ENCODE measurements around the gene GPC5.
"Not testable (repeated sequence)": the region's sequence is repeated elsewhere in the genome, so short reads cannot be mapped to it uniquely, and the experiment has no call there.

Gene GPC5

GRCh38 chr13:92719868-92720267, 1321.4 kb downstream of the GPC5 start:
- DNase-seq, result peak; percentile 29

DNA sequence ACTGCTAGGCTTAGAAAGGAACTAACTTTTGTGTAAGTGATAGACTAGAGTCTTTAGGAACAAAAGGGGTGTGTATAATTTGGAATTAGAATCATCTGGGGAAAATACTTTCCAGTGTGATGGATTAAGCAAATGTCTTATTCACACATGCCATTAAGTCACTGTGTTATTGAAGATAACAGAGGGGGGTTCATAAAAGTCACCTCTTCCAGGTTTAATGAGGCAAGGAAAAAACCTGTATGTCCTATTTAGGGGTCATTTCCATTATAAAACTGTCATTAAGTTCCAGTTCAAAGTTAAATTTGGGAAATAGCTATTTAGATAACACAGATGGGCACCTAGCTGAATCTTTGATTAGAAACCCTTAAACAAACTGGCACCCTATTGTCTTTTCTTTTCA, 1323.2 kb downstream of the GPC5 start:
- DNase-seq, result no peak

GRCh38 chr13:92727118-92727517, 1328.7 kb downstream of the GPC5 start:
- no peak for DNase-seq

DNA sequence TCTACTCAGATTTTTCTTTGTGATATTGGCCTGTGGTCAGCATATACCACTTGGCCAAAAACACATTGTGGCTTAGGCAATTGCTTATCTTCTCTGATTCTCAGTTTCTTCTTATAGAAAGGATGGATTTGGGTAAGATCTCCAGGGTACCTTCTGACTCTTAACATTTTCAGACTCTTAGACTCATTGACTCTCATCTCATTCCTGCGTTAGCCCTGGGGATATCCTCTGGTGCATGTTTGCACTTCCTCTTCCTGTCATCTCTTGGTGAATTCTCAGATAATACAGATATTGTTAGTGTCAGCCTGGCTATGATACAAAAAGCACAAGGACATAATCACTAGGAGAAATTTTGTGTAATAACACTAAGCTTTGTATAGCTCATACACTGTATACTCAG, 1335.6 kb downstream of the GPC5 start:
- no peak for DNase-seq

DNA sequence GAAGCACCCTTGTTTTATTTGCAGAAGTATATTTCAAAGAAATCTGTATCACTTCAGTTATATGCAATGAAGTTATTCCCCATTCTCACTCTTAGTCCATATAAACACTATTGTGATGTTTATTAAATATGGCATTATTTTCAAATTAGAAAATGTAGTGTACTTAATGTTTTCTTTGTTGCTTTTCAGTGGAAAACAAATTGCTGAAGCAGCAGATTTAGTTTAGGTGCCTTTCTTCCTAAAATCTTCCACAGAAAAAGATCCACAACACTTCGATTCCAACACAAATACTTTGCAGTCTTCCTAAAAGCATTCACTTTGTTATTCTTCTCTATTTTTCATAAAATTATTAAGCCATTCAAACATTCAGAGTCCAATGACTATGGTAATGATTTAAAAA, 1336.1 kb downstream of the GPC5 start:
- no peak for DNase-seq

DNA sequence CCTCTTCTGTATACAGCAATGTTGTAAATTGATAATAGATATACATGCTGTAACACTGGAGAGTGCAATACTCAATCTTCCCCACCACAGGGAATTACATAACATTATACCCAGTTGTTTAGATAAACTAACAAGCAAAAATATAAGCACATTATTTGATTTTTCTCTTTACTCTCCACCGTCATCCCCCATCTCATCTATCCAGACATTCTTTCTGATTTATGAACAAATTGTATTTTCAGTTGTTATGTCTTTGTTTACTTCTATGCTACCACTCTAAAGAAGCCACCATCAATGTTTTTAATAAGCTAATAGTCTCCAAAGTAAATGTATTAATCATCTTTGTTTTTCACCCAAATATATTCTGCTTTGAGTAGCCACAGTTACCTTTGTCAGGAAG, 1337.5 kb downstream of the GPC5 start:
- DNase-seq, result no peak

DNA sequence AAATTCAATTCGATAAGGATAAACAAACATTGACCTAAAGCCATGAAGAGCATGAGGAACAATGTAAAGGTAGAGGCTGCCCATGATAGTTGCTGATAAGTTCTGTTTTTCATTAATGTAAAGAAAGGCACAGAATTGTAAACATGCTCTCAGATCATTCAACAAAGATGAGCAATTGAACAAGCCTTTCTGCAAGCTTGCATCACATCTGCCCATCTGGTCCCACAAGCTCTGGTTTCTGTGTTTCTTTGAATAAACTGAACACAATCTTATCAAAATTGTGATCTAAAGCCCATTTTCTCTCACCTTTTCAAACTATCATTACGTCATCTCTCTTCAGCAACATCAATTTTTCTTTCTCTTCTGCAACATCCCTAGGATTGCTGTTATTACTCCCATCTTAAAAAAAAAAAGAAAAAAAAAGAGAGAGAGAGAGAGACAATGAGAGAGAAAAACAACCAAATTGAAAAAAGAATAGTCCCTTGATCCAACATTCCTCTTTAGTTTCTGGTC, 1340.9 kb downstream of the GPC5 start:
- DNase-seq, result no peak

- DNase-seq, result no peak
Observed at GRCh38 chr13:92743992-92744391, 1345.6 kb downstream of the GPC5 start.

- no peak for DNase-seq
Observed at GRCh38 chr13:92745258-92745657, 1346.8 kb downstream of the GPC5 start.

DNA sequence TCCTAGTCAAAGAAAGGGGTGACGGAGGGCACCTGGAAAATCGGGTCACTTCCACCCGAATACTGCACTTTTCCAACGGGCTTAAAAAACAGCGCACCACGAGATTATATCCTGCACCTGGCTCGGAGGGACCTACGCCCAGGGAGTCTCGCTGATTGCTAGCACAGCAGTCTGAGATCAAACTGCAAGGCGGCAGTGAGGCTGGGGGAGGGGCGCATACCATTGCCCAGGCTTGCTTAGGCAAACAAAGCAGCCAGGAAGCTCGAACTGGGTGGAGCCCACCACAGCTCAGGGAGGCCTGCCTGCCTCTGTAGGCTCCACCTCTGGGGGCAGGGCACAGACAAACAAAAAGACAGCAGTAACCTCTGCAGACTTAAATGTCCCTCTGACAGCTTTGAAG, 1354.3 kb downstream of the GPC5 start:
- DNase-seq, result not testable (repeated sequence)

DNA sequence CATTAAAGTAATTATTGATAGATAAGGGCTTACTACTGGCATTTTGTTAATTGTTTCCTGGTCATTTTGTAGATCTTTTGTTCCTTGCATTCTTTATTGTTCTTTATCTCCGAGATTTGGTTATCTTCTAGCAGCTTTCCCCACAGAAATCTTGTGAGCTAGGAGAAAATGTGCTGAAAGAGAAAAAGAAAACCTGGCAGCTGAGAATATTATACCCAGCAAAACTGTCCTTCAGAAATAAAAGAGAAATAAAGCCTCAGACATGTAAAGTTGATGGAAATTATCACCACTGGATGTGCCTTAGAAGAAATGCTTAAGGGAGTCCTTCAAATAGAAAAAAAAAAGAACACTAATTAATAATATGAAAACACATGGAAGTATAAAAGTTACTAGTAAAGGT, 1363.3 kb downstream of the GPC5 start:
- DNase-seq, result no peak

GRCh38 chr13:92767468-92767867, 1369.0 kb downstream of the GPC5 start:
- no peak for DNase-seq

GRCh38 chr13:92768602-92769001, 1370.2 kb downstream of the GPC5 start:
- DNase-seq, result no peak

- DNase-seq, result no peak
Observed at GRCh38 chr13:92769046-92769445, 1370.6 kb downstream of the GPC5 start.

DNA sequence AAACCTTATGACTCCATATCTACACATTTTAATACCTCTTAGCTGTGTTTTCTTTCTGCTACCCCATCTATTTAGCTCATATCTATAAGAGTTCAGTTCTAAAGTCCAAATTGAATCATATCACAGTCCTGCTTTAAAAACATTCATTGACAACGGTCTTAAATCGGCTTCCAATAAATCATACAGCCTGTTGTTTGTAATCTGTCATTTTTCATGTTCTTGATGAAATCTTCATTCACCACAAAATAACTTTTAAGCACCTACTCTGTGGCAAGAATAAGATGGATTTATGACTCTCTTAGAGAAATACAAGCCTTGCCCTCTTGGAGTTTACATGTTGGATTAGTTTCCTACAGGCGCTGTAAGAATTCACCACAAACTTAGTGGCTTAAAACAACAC, 1377.2 kb downstream of the GPC5 start:
- DNase-seq, result no peak

DNA sequence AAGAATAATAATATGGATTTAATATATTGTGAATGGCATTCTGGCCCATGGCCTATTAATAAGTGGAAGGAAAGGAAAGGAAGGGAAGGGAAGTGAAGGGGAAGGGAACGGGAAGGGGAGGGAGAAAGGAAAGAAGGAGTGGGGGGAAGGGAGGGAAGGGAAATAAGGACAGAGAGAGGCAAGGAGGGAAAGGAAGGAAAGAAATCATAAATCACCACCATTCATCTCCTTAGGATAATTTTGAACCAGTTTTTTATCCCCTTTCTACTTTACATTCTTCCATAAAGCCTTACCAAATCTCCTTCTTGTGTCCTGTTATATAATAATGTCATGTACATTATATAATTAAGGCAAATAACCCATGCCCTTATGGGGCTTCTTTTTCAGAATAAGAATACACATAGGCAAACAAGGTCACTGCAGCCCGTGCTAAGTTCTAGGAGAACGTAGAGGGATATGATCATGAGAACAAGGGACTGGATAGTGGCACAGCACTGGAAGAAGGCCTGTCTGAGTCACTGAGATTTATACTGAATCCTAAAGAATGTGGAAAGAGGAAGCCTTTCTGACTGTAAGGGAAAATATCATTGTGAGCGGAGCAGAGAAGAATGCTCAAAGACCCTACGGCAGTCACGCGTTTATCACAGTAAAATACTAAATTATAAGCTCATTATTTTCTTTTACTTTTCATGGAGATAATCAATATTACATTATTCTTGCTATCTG, 1383.7 kb downstream of the GPC5 start:
- DNase-seq, result no peak

GRCh38 chr13:92802776-92803175, 1404.4 kb downstream of the GPC5 start:
- DNase-seq, result no peak

DNA sequence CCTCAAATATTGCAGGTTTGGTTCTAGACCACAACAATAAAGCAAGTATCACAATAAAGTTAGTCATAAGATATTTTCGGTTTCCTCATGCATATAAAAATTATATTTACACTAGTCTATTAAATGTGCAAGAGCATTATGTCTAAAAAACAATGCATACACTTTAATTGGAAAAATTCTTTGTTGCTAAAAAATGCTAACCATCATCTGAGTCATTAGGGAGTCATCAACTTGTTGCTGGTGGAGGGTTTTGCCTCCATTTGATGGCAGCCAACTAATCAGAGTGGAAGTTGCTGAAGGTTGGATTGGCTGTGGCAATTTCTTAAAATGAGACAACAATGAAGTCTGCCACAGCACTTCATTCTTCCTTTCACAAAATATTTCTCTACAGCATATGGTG, 1405.9 kb downstream of the GPC5 start:
- DNase-seq, result no peak

DNA sequence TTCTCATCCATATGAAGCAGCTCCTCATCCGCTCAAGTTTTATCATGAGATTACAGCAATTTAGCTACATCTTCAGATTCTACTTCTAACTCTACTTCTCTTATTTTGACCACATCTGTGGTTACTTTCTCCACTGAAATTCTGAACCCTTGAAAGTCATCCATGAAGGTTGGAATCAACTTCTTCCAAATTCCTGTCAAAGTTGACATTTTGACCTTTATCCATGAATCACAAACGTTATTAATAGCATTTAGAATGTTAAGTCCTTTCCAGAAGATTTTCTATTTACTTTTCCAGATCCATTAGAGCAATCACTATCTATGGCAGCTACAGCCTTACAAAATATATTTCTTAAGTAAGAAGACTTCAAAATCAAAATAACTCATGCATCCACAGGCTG, 1406.5 kb downstream of the GPC5 start:
- no peak for DNase-seq

DNA sequence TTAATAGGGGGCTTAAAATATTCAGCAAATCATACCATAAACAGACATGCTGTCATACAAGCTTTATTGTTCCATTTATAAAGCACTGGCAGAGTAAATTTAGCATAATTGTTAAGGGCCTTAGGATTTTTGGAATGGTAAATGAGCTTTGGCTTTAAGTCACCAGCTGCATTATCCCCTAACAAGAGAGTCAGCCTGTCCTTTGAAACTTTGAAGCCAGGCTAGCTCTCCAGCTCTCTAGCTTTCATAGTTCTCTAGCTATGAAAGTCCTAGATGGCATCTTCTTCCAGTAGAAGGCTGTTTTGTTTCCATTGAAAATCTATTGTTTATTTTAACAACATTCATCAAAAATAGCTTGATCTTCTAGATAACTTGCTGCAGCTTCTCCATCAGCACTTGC, 1407.3 kb downstream of the GPC5 start:
- DNase-seq, result no peak

GRCh38 chr13:92806215-92806614, 1407.8 kb downstream of the GPC5 start:
- peak; percentile 64 for DNase-seq

DNA sequence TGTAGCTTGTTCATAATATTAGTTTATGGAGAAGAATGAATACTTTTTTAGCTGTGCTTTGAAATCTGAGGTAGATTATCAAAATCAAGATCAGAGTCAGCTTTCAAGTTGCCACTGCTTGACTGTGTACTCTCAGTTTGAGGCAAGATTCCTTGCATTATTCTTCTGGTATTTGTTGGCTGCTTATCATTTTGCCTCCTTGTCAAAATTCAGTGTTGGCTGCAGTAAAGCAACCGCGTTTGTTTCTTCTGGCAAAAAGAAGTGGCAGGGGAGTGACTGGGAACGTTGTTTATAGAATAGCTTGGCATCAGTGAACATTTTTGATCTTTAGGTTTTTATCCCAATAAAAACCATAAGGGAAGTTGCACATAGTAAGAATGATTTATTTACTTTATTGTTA, 1408.9 kb downstream of the GPC5 start:
- DNase-seq, result no peak

DNA sequence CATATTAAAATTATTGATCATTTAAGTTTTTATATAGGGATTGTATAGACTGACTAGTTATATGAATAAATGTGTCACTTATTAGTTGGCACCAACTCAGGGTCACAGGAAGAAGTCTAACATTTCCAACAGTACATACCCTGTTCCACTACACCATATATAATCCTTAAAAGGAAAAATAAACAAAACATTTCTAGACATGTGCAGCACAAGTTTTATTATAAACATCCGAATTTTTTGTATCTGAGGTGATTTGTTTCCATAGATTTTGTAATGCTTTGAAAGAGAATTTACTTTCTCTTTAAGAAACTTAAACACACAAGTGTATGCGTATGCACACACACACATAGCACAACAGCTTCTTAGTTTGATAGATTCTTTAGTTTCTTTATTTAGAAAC, 1409.5 kb downstream of the GPC5 start:
- DNase-seq, result no peak

GRCh38 chr13:92821324-92821723, 1422.9 kb downstream of the GPC5 start:
- no peak for DNase-seq

DNA sequence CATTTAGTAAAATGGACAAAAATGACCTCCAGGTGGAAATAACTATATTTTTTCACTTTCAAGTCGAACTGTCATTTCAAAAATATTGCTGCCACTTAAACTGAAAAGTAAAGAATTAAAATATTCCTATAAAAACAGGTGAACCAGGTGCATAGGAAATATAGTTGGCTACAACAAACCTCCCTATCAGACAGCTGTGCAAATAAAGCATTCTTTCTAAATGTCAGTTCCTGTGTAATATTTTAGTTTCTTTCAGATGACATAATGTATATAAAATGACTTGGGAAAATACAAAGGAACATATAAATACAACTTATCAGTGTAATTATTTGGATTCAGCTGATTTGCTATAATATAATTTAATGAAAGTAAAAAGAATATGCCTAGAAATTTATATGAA, 1424.6 kb downstream of the GPC5 start:
- no peak for DNase-seq
